ENCODE results near the gene ZNFX1. TPM values are rescaled to one million over a fixed set of nuclear protein-coding genes. Genes with fewer than 3 reads are reported as not detected.

ZNFX1 gene
- total RNA-seq, 1 experiment from 2014 or later, result 11.0 TPM

- CTCF ChIA-PET, result no interaction called here
- Mint-ChIP-seq H3K4me1 (peaks cover 56% of the 10 kb centered on the region), H3K27ac (peak overlapping the region; percentile 99), H3K27me3 (ENCODE audit: low read depth) (no peaks in the 10 kb centered on the region; the same call in 1 of the 2 replicates), H3K36me3 (peaks cover 79% of the 10 kb centered on the region), H3K9me3 (peaks cover 7% of the 10 kb centered on the region), H3K4me3 (peak overlapping the region; percentile 100)
- TF ChIP-seq ZNF423 (CRISPR knock-in tag; IDR thresholded peaks at IDR 0.05) (no peak), ZNF671 (CRISPR knock-in tag; IDR thresholded peaks at IDR 0.05) (peak; percentile 26; the same call in 1 of the 2 replicates), FOXP1 (CRISPR knock-in tag; IDR thresholded peaks at IDR 0.05; ENCODE audit: borderline replicate concordance) (no peak), NFE2L1 (CRISPR knock-in tag; IDR thresholded peaks at IDR 0.05) (peak; percentile 21; the same call in 1 of the 2 replicates), CTCF (IDR thresholded peaks at IDR 0.05) (no peak), FOXP4 (CRISPR knock-in tag; IDR thresholded peaks at IDR 0.05) (no peak), E2F5 (CRISPR knock-in tag; IDR thresholded peaks at IDR 0.05) (no peak), ZBTB43 (CRISPR knock-in tag; IDR thresholded peaks at IDR 0.05) (0 out of 2 replicates have a peak, but pooled peaks have one; percentile 21), EMX1 (CRISPR knock-in tag; IDR thresholded peaks at IDR 0.05) (peak; percentile 5; the same call in 1 of the 2 replicates)
- TF ChIP-seq, protein P1, sequence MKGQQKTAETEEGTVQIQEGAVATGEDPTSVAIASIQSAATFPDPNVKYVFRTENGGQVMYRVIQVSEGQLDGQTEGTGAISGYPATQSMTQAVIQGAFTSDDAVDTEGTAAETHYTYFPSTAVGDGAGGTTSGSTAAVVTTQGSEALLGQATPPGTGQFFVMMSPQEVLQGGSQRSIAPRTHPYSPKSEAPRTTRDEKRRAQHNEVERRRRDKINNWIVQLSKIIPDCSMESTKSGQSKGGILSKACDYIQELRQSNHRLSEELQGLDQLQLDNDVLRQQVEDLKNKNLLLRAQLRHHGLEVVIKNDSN (CRISPR knock-in tag; IDR thresholded peaks at IDR 0.05), result no peak
- TF ChIP-seq, protein P2, sequence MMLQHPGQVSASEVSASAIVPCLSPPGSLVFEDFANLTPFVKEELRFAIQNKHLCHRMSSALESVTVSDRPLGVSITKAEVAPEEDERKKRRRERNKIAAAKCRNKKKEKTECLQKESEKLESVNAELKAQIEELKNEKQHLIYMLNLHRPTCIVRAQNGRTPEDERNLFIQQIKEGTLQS (CRISPR knock-in tag; conservative IDR thresholded peaks at IDR 0.05), result no peak
- TF ChIP-seq, protein P3, sequence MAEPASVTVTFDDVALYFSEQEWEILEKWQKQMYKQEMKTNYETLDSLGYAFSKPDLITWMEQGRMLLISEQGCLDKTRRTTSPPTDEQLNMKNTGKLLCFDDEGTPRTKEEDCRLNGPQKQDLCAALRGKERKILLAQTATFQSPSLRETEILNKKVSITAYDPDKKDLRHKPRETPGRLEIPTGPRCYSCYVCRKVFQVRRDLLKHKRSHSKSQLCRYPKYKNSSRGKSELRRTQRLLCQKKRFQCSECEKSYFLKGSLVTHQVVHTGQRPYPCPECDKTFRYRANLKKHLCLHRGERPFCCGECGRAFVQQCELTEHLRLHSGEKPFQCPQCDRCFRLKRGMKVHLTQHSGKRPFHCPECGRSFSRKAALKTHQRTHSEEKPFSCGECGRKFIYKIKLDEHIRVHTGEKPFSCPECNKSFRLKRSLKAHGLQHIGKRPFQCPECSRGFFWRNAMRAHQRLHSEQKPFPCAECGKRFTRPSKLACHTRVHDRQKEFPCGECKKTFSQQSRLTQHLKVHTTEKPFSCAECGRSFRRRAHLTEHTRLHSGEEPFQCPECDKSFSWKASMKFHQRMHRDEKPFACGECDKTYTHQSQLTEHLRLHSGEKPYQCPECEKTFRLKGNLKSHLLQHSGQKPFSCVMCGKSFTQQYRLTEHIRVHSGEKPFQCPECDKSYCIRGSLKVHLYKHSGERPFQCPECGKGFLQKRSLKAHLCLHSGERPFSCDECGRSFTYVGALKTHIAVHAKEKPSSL (CRISPR knock-in tag; conservative IDR thresholded peaks at IDR 0.05), result peak; percentile 16; the same call in 1 of the 2 replicates
- ATAC-seq, result no peak
- DNase-seq (ENCODE audit: low spot score), result no peak
- POLR2A ChIA-PET, result interaction anchor here (0.8 kb wide), 1 partner anchor 16 kb away, joined by 3 read pairs; no protein-coding TSS in a partner anchor
Observed at GRCh38 chr20:49279677-49280462, 2.0 kb upstream of the ZNFX1 start.

Data from WTC11 (cell line).